Activated B cell treated with CpG ODN at 0.5 μM for 24 hours (primary cell): ENCODE data around the gene CEP19. TPM values are rescaled to one million over a fixed set of nuclear protein-coding genes. Genes with fewer than 3 reads are reported as not detected.
A peak's percentile ranks its signal among the peaks of the same experiment; 100 is the strongest.

Experiments used
- ATAC-seq: fragments of 200-7000 bp; cut with Tn5 transposase; one replicate; pipeline ENCODE4 v1.10.0; 2021; ENCODE audit warnings: low read depth, mild to moderate bottlenecking, moderate library complexity
- CTCF ChIA-PET: fragments of 350-600 bp; sonication (Branson Sonifier 250); formaldehyde crosslinking; loops from one replicate; lab custom pipeline; 2021; ENCODE audit warnings: antibody characterized with exemption; lab: Charles Lee
- POLR2A ChIA-PET: fragments of 350-600 bp; sonication (Branson Sonifier 250); formaldehyde crosslinking; loops from one replicate; lab custom pipeline; 2021; ENCODE audit warnings: antibody characterized with exemption; lab: Charles Lee
- DNase-seq: peaks from one replicate; pipeline ENCODE4 v3.0.0; 2022
- H3K27ac Mint-ChIP-seq: one replicate; pipeline ENCODE4 v1.8.0; 2020; ENCODE audit warnings: mixed read lengths
- H3K27me3 Mint-ChIP-seq: one replicate; pipeline ENCODE4 v1.8.0; 2021; ENCODE audit warnings: mixed read lengths
- H3K36me3 Mint-ChIP-seq: one replicate; pipeline ENCODE4 v1.8.0; 2021; ENCODE audit warnings: low read depth, mixed read lengths
- H3K4me1 Mint-ChIP-seq: one replicate; pipeline ENCODE4 v1.8.0; 2021; ENCODE audit warnings: mixed read lengths
- H3K4me3 Mint-ChIP-seq: one replicate; pipeline ENCODE4 v1.8.0; 2020; ENCODE audit warnings: mild to moderate bottlenecking, mixed read lengths
- H3K9me3 Mint-ChIP-seq: one replicate; pipeline ENCODE4 v1.8.0; 2020; ENCODE audit warnings: mixed read lengths
- CTCF ChIP-seq: fragments of 200-600 bp; IDR thresholded peaks from one replicate; pipeline ENCODE4 v1.8.0; 2022; ENCODE audit warnings: antibody characterized with exemption, mild to moderate bottlenecking
- intact Hi-C: fragments of 100-400 bp; cut with micrococcal nuclease; formaldehyde crosslinking; loops from one replicate; pipeline ENCODE4 v1.15.1; 2024
- total RNA-seq: library from RNA; stranded (reverse); gene quantifications from 2 replicates; pipeline ENCODE4 v1.2.3, GENCODE V29; 2022

Gene CEP19
- total RNA-seq, 1 donor from 2014 or later = 4.1 TPM

GRCh38 chr3:196739671-196740480, 27.8 kb upstream of the CEP19 start, which contains the start of gene PAK2:
TSS of gene PAK2 (plus strand) at chr3:196739857. CDS start at chr3:196782647, 42,790 bp downstream.
- Mint-ChIP-seq H3K36me3 (peaks cover 16% of the 10 kb centered on the region), H3K27me3 (no peaks in the 10 kb centered on the region), H3K4me3 (peak within 1 kb of the TSS; percentile 100), H3K4me1 (peaks cover 33% of the 10 kb centered on the region), H3K27ac (peak within 1 kb of the TSS; percentile 99), H3K9me3 (no peaks in the 10 kb centered on the region)
- ATAC-seq (peak; percentile 92), DNase-seq (peak; percentile 86)
- intact Hi-C loops = loop anchor here (1.0 to 5.0 kb wide), 9 partner anchors 9 to 237 kb away; partner anchors contain the start of genes CEP19, FBXO45, NCBP2 and PIGX
- CTCF ChIA-PET = interaction anchor here (1.1 to 1.4 kb wide), 2 partner anchors 130 to 202 kb away, joined by 3 to 5 read pairs; no protein-coding TSS in a partner anchor
- POLR2A ChIA-PET = interaction anchor here (0.5 to 2.7 kb wide), 34 partner anchors 9 to 832 kb away, joined by 3 to 44 read pairs (median 4); partner anchors contain the start of genes CEP19, DLG1, FBXO45 and MELTF
- TF ChIP-seq CTCF = no peak

- intact Hi-C loops = loop anchor here (2.0 kb wide), 1 partner anchor 205 kb away; the partner anchor contains the start of gene NCBP2
- no peak overlapping the region for H3K4me3 Mint-ChIP-seq
- no peaks in the 10 kb centered on the region for H3K9me3 Mint-ChIP-seq
- no peak for TF ChIP-seq CTCF
- no peaks in the 10 kb centered on the region for H3K27me3 Mint-ChIP-seq
- CTCF ChIA-PET = no interaction called here
- peaks cover 24% of the 10 kb centered on the region for H3K4me1 Mint-ChIP-seq
- DNase-seq (no peak), ATAC-seq (no peak)
- peaks cover 14% of the 10 kb centered on the region for H3K36me3 Mint-ChIP-seq
- POLR2A ChIA-PET = interaction anchor here (2.5 kb wide), 1 partner anchor 26 kb away, joined by 6 read pairs; the partner anchor contains the start of genes CEP19 and PIGX
- no peak overlapping the region for H3K27ac Mint-ChIP-seq
These were observed 25.6 kb upstream of the CEP19 start for GRCh38 chr3:196737655-196738054.

DNA sequence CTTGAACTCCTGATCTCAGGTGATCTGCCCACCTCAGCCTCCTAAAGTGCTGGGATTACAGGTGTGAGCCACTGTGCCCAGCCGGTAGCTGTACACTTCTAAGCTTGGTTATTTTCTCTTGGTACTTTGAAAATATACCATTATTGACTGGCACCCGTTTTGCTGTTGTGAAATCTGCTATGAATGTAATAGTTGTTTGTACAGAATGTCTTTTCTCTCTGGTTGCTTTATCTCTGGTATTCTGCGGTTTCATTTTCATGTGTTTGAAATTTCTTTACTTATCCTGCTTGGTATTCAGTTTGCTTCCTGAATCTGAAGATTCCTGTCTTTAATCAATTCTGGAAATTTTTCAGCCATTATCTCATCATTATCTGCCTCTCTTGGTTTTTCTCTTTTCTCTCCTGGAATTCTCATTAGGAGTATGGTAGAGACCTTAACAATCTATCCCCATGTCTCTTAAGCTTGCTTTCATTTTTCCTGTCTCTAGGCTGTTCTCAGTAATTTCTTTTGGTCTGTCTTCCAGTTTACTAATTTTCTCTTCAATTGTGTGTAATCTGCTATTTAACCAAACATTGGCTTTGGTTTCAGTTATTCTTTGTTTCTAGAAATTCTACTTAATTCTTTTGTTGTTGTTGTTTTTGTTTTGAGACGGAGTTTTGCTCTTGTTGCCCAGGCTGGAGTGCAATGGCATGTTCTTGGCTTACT, 24.8 kb upstream of the CEP19 start:
- no peak for TF ChIP-seq CTCF
- DNase-seq = no peak
- Mint-ChIP-seq H3K4me1 (peaks cover 20% of the 10 kb centered on the region), H3K27ac (no peak overlapping the region), H3K9me3 (no peaks in the 10 kb centered on the region), H3K36me3 (peaks cover 13% of the 10 kb centered on the region), H3K4me3 (no peak overlapping the region), H3K27me3 (no peaks in the 10 kb centered on the region)
- ChIA-PET CTCF (no interaction called here), POLR2A (interaction anchor here (2.5 kb wide), 1 partner anchor 25 kb away, joined by 6 read pairs; the partner anchor contains the start of genes CEP19 and PIGX)
- ATAC-seq = no peak
- intact Hi-C loops = no loop called here

GRCh38 chr3:196735751-196736150, 23.7 kb upstream of the CEP19 start:
- CTCF ChIA-PET = no interaction called here
- POLR2A ChIA-PET = interaction anchor here (2.5 kb wide), 1 partner anchor 24 kb away, joined by 6 read pairs; the partner anchor contains the start of genes CEP19 and PIGX
- intact Hi-C loops = no loop called here
- no peaks in the 10 kb centered on the region for H3K9me3 Mint-ChIP-seq
- H3K36me3 Mint-ChIP-seq = peaks cover 10% of the 10 kb centered on the region
- no peaks in the 10 kb centered on the region for H3K27me3 Mint-ChIP-seq
- DNase-seq (no peak), ATAC-seq (no peak)
- TF ChIP-seq CTCF = no peak
- no peak overlapping the region for H3K27ac Mint-ChIP-seq
- H3K4me3 Mint-ChIP-seq = no peak overlapping the region
- peaks cover 10% of the 10 kb centered on the region for H3K4me1 Mint-ChIP-seq
